K562 (cell line): ENCODE measurements around the gene UHRF1.

ENCODE experiments used
- CEBPB ChIP-seq: fragments of 450-650 bp; IDR thresholded peaks from 2 replicates; pipeline ENCODE4 v1.6.1; 2016; ENCODE audit warnings: missing genetic modification characterization, missing compliant biosample characterization
- ETS2 ChIP-seq: IDR thresholded peaks from 2 replicates; pipeline ENCODE4 v1.6.1; 2016; ENCODE audit warnings: borderline replicate concordance, missing genetic modification characterization, mild to moderate bottlenecking, moderate library complexity, missing compliant biosample characterization; ENCODE audit not compliant: poor library complexity, severe bottlenecking
- MIER1 ChIP-seq: fragments of 450-650 bp; IDR thresholded peaks from 2 replicates; pipeline ENCODE4 v1.6.1; 2016; ENCODE audit warnings: antibody characterized with exemption, mild to moderate bottlenecking, low read depth
- MXI1 ChIP-seq: IDR thresholded peaks from 2 replicates; pipeline ENCODE4 v1.6.1; 2011; ENCODE audit warnings: low read depth, mild to moderate bottlenecking, improper control_type of control experiment, low read length
- NFATC3 ChIP-seq: fragments of 450-650 bp; IDR thresholded peaks from 2 replicates; pipeline ENCODE4 v1.6.1; 2017; ENCODE audit warnings: mild to moderate bottlenecking
- TF ChIP-seq, protein P1 (sequence below), 3 experiments: IDR thresholded peaks in 2 of 3; conservative IDR thresholded peaks in 1 of 3; 2 replicates each; pipeline ENCODE4 v1.5.1; 2011 to 2012; ENCODE audit warnings: low read length in 3 of 3, mild to moderate bottlenecking in 3 of 3, control low read depth in 2 of 3, improper control_type of control experiment in 1 of 3, inconsistent platforms in 1 of 3, low read depth in 1 of 3, mixed read lengths in 1 of 3, moderate library complexity in 1 of 3; ENCODE audit not compliant: insufficient read depth in 2 of 3

DNA sequence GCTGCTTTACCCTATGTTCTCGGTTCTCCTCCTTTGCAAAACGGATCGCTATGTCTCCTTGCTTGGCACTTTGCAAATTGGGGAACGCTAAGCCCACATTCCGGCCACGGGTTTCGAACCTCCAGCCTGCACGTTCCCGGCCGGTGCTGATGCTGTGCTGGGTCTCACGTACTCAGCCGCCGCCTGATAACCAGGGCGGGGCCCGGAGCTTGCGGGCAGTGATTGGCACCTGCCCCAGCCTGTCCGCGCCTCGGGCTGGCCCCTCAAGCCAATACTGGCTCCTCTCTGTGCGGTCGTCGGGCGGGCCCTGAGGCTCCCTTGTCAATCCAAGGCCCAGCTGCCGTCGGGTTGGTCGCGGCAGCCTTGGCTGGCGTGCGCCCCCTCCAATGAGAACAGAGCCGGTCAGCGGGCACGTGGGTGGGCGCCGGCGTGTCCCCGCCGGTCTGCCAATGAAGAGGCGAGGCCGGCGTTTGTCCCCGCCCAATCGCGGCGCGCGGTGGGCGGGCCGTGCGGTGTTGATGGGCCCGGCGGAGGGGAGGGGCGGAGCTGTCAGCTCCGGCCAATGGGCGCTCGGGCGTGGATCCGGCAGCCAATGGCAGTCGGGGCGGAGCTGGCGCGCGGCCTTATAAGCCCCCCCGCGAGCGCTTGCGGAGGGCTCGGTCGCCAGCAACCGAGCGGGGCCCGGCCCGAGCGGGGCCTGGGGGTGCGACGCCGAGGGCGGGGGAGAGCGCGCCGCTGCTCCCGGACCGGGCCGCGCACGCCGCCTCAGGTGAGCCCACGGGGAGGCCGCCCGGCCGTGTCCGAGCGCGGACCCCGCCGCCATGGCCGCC, 59.4 kb downstream of the UHRF1 start, which contains the start of gene KDM4B:
- TF ChIP-seq NFATC3, result no peak
- TF ChIP-seq, protein P1, sequence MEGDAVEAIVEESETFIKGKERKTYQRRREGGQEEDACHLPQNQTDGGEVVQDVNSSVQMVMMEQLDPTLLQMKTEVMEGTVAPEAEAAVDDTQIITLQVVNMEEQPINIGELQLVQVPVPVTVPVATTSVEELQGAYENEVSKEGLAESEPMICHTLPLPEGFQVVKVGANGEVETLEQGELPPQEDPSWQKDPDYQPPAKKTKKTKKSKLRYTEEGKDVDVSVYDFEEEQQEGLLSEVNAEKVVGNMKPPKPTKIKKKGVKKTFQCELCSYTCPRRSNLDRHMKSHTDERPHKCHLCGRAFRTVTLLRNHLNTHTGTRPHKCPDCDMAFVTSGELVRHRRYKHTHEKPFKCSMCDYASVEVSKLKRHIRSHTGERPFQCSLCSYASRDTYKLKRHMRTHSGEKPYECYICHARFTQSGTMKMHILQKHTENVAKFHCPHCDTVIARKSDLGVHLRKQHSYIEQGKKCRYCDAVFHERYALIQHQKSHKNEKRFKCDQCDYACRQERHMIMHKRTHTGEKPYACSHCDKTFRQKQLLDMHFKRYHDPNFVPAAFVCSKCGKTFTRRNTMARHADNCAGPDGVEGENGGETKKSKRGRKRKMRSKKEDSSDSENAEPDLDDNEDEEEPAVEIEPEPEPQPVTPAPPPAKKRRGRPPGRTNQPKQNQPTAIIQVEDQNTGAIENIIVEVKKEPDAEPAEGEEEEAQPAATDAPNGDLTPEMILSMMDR (IDR thresholded peaks at IDR 0.05 in 2 of 3, conservative IDR thresholded peaks at IDR 0.05 in 1 of 3; ENCODE audit: insufficient read depth in 2 of 3, low read depth in 1 of 3, low read length in 3 of 3), result peak in 1 of 3 experiments; percentile 18; a peak in 1 of 6 replicates
- TF ChIP-seq MIER1, result no peak
- no peak for TF ChIP-seq CEBPB (tag)
- TF ChIP-seq MXI1, result no peak; the same call in 1 of the 2 replicates
- TF ChIP-seq ETS2 (tag), result no peak
